ENCODE data around the gene FLT1. TPM values are rescaled to one million over a fixed set of nuclear protein-coding genes. Genes with fewer than 3 reads are reported as not detected.

FLT1 gene
- total and polyA plus RNA-seq, 2 of the 13 experiments (the other 11 are each of a cell fraction or from before 2014, with no cell fraction given): 0.02 TPM; not detected in 1

DNA sequence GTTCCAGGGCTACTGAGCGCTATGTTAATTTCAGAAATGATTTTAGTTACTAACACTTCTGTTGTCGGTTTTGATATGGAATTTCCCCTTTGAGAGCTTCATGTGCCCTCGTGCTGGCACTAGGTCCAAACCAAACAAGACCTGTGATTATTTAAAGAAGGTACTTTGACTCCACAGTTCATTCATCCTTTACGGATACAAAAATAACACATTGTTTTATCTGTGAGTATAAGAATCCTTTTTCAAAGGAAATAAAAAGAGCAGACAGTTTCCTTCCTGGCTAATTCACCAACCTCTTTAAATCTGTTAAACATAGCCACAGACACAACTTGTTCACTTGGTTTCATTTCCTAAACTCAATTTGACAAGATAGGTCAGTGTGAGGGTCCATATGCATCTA, 141.2 kb downstream of the FLT1 start:
- CTCF ChIA-PET (ENCODE audit: low intra/inter-chr PET ratio, low total read pairs): no interaction called here
- Histone ChIP-seq H4K20me1 (ENCODE audit: insufficient read depth, low read length) (no peaks in the 10 kb centered on the region), H3K9ac (ENCODE audit: insufficient read depth, low read depth, low read length) (no peak overlapping the region), H3K36me3 (replicated peaks in 1 of 2; ENCODE audit: control insufficient read depth in 1 of 2, insufficient read depth in 2 of 2, low read length in 2 of 2) (no peaks in the 10 kb centered on the region), H3K4me1 (ENCODE audit: insufficient read depth, low read length) (no peaks in the 10 kb centered on the region), H3K4me3 (replicated peaks in 1 of 3; ENCODE audit: insufficient read depth in 1 of 3, low read depth in 2 of 3, low read length in 3 of 3) (no peak overlapping the region), H2AFZ (ENCODE audit: low read length) (no peak overlapping the region), H3K27ac (ENCODE audit: extremely low read length, insufficient read depth, low read length) (no peak overlapping the region), H3K27me3 (ENCODE audit: control insufficient read depth in 1 of 2, insufficient read depth in 2 of 2, low read length in 2 of 2) (peaks cover 0 to 10% of the 10 kb centered on the region in 2 experiments; a peak in 2 of 5 replicates), H3K4me2 (ENCODE audit: low read depth, low read length) (no peak overlapping the region), H3K79me2 (ENCODE audit: insufficient read depth, low read length) (no peaks in the 10 kb centered on the region), H3K9me3 (ENCODE audit: low read length) (no peaks in the 10 kb centered on the region)
- POLR2A ChIA-PET: no interaction called here
- 13% methylated on average over 4 of the region's 4 CpGs for WGBS (ENCODE audit: low lambda C conversion rate)
- DNase-seq (ENCODE audit: low spot score) (no peak), ATAC-seq (no peak), FAIRE-seq (no peak)
- TF ChIP-seq TP53 (CRISPR knock-in tag; conservative IDR thresholded peaks at IDR 0.05): no peak
- TF ChIP-seq, protein P1, sequence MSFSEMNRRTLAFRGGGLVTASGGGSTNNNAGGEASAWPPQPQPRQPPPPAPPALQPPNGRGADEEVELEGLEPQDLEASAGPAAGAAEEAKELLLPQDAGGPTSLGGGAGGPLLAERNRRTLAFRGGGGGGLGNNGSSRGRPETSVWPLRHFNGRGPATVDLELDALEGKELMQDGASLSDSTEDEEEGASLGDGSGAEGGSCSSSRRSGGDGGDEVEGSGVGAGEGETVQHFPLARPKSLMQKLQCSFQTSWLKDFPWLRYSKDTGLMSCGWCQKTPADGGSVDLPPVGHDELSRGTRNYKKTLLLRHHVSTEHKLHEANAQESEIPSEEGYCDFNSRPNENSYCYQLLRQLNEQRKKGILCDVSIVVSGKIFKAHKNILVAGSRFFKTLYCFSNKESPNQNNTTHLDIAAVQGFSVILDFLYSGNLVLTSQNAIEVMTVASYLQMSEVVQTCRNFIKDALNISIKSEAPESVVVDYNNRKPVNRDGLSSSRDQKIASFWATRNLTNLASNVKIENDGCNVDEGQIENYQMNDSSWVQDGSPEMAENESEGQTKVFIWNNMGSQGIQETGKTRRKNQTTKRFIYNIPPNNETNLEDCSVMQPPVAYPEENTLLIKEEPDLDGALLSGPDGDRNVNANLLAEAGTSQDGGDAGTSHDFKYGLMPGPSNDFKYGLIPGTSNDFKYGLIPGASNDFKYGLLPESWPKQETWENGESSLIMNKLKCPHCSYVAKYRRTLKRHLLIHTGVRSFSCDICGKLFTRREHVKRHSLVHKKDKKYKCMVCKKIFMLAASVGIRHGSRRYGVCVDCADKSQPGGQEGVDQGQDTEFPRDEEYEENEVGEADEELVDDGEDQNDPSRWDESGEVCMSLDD (CRISPR knock-in tag; IDR thresholded peaks at IDR 0.05; ENCODE audit: borderline replicate concordance): no peak
- no peak for TF ChIP-seq ZNF770 (CRISPR knock-in tag; IDR thresholded peaks at IDR 0.05)
- TF ChIP-seq ZNF550 (CRISPR knock-in tag; IDR thresholded peaks at IDR 0.05; ENCODE audit: borderline replicate concordance): no peak
- TF ChIP-seq ZNF879 (CRISPR knock-in tag; IDR thresholded peaks at IDR 0.05): no peak
- TF ChIP-seq ZFYVE20 (CRISPR knock-in tag; IDR thresholded peaks at IDR 0.05; ENCODE audit: borderline replicate concordance, low read depth): no peak
- no peak for TF ChIP-seq SUZ12 (IDR thresholded peaks at IDR 0.05; ENCODE audit: low read depth, low read length)
- intact Hi-C loops (cut with micrococcal nuclease; ENCODE audit: unreplicated experiment) (no loop called here), in situ Hi-C loops (cut with HindIII; ENCODE audit: extremely low pct_ligation_motif_present, low pct_unique_long_range_greater_than_20kb) (no loop called here)
- no TSS peak for BruUV-seq (replicated peaks)
